ENCODE results near the gene OR13J1.

Gene OR13J1

DNA sequence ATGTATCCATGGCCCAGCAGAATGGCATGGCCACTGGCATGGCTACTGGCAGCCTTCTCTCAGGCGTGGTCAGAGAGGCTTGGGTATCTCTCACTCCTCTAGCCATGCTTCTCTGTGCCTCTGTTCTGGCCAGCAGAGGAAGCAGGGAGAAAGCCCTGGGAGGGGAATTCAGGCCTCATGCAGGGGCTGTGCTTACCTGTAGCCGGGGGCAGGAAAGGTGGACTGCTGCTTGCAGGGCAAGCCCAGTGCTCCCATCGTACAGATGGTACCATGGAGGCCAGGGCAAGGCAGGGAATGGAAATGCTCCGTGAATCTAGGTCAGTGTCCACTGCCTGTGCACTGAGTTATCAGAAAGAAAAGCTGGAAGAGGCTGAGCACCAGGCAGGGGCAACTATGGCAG is 2.7 kb downstream of the OR13J1 start:
- H3K4me1 ChIP-seq (ENCODE audit: control insufficient read depth, low read depth, low read length) = peaks cover 11% of the 10 kb centered on the region
- no peaks in the 10 kb centered on the region for H3K27me3 ChIP-seq (ENCODE audit: control insufficient read depth, insufficient read depth, low read length)
- H3K9me3 ChIP-seq (ENCODE audit: control insufficient read depth, low read depth, low read length) = no peaks in the 10 kb centered on the region
- H3K4me3 ChIP-seq (ENCODE audit: low read length) = no peak overlapping the region
- no peak overlapping the region for H3K27ac ChIP-seq (ENCODE audit: low read length)
- no peak overlapping the region for H3K9ac ChIP-seq (ENCODE audit: low read length)
- H3K36me3 ChIP-seq (ENCODE audit: control insufficient read depth, low read depth, low read length) = no peaks in the 10 kb centered on the region

DNA sequence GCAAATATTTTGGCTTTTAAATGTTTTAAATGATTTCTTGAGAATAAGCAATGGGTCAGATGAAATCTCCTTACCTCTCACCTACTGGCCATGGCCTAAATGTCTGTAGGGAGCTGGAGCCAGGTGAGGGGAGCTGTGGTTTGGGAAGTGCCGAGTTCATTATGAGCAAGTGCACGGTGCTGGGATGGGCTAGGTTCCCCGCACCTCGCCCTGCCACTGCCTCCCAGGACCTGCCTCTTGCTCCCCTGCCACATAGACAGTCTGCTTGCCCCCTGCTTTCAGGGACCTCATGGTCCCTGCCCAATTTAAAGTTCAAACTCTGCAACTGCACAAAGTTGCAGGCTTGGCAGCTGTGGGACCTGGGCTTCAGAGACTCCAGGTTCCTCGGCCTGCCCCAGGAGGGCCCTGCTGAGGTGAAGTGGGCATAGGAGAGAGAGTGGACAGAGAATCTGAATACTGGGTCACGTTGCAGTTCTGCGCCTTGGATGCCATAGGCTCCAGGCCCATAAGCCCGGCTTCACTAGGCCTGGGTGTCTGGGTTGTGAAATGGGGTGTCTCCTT is 5.4 kb downstream of the OR13J1 start:
- Histone ChIP-seq H3K4me1 (ENCODE audit: control insufficient read depth, low read depth, low read length) (peaks cover 11% of the 10 kb centered on the region), H3K4me3 (ENCODE audit: low read length) (no peak overlapping the region), H3K27me3 (ENCODE audit: control insufficient read depth, insufficient read depth, low read length) (no peaks in the 10 kb centered on the region)

GRCh38 chr9:35863583-35863982 is 6.6 kb downstream of the OR13J1 start:
- Histone ChIP-seq H3K9ac (ENCODE audit: low read length) (no peak overlapping the region), H3K27me3 (ENCODE audit: control insufficient read depth, insufficient read depth, low read length) (no peaks in the 10 kb centered on the region)

More for the DNA sequence above, 5.4 kb downstream of the OR13J1 start:
- Histone ChIP-seq H3K9ac (ENCODE audit: low read length) (no peak overlapping the region), H3K36me3 (ENCODE audit: control insufficient read depth, low read depth, low read length) (no peaks in the 10 kb centered on the region), H3K9me3 (ENCODE audit: control insufficient read depth, low read depth, low read length) (no peaks in the 10 kb centered on the region), H3K27ac (ENCODE audit: low read length) (no peak overlapping the region)

DNA sequence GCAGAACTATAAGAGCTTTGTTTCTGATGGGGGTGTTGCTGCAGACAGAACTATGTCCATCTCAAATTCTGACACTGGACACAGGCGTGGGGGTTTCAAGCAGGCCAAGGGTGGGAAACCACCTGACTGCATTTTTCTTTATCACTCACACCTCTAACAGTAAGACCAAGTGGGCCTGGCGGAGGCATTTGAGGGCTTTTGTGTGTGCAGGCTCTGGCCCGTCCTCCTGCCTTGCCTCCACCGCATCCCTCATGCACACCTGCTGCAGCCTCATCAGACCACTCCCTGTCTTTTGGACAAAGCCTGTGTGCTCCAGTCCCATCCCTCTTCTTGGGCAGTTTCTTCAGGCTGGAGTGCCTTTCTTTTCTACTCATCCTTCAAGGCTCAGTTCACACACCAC is 7.9 kb downstream of the OR13J1 start:
- no peak overlapping the region for H3K27ac ChIP-seq (ENCODE audit: low read length)
- H3K9me3 ChIP-seq (ENCODE audit: control insufficient read depth, low read depth, low read length) = no peaks in the 10 kb centered on the region
- H3K27me3 ChIP-seq (ENCODE audit: control insufficient read depth, insufficient read depth, low read length) = no peaks in the 10 kb centered on the region
- no peak overlapping the region for H3K9ac ChIP-seq (ENCODE audit: low read length)
- no peaks in the 10 kb centered on the region for H3K36me3 ChIP-seq (ENCODE audit: control insufficient read depth, low read depth, low read length)
- no peaks in the 10 kb centered on the region for H3K4me1 ChIP-seq (ENCODE audit: control insufficient read depth, low read depth, low read length)
- H3K4me3 ChIP-seq (ENCODE audit: low read length) = no peak overlapping the region

More at GRCh38 chr9:35863583-35863982, 6.6 kb downstream of the OR13J1 start:
- Histone ChIP-seq H3K4me3 (ENCODE audit: low read length) (no peak overlapping the region), H3K27ac (ENCODE audit: low read length) (no peak overlapping the region), H3K4me1 (ENCODE audit: control insufficient read depth, low read depth, low read length) (peaks cover 3% of the 10 kb centered on the region), H3K36me3 (ENCODE audit: control insufficient read depth, low read depth, low read length) (no peaks in the 10 kb centered on the region), H3K9me3 (ENCODE audit: control insufficient read depth, low read depth, low read length) (no peaks in the 10 kb centered on the region)

- Histone ChIP-seq H3K27ac (ENCODE audit: low read length) (no peak overlapping the region), H3K4me3 (ENCODE audit: low read length) (no peak overlapping the region), H3K27me3 (ENCODE audit: control insufficient read depth, insufficient read depth, low read length) (no peaks in the 10 kb centered on the region), H3K9me3 (ENCODE audit: control insufficient read depth, low read depth, low read length) (no peaks in the 10 kb centered on the region), H3K9ac (ENCODE audit: low read length) (no peak overlapping the region), H3K36me3 (ENCODE audit: control insufficient read depth, low read depth, low read length) (no peaks in the 10 kb centered on the region), H3K4me1 (ENCODE audit: control insufficient read depth, low read depth, low read length) (no peaks in the 10 kb centered on the region)
Observed at GRCh38 chr9:35861161-35861897, 8.9 kb downstream of the OR13J1 start.

GRCh38 chr9:35859990-35860339 is 10.2 kb downstream of the OR13J1 start:
- Histone ChIP-seq H3K36me3 (ENCODE audit: control insufficient read depth, low read depth, low read length) (no peaks in the 10 kb centered on the region), H3K9me3 (ENCODE audit: control insufficient read depth, low read depth, low read length) (no peaks in the 10 kb centered on the region), H3K4me3 (ENCODE audit: low read length) (no peak overlapping the region), H3K27me3 (ENCODE audit: control insufficient read depth, insufficient read depth, low read length) (no peaks in the 10 kb centered on the region), H3K27ac (ENCODE audit: low read length) (no peak overlapping the region), H3K4me1 (ENCODE audit: control insufficient read depth, low read depth, low read length) (no peaks in the 10 kb centered on the region), H3K9ac (ENCODE audit: low read length) (no peak overlapping the region)

DNA sequence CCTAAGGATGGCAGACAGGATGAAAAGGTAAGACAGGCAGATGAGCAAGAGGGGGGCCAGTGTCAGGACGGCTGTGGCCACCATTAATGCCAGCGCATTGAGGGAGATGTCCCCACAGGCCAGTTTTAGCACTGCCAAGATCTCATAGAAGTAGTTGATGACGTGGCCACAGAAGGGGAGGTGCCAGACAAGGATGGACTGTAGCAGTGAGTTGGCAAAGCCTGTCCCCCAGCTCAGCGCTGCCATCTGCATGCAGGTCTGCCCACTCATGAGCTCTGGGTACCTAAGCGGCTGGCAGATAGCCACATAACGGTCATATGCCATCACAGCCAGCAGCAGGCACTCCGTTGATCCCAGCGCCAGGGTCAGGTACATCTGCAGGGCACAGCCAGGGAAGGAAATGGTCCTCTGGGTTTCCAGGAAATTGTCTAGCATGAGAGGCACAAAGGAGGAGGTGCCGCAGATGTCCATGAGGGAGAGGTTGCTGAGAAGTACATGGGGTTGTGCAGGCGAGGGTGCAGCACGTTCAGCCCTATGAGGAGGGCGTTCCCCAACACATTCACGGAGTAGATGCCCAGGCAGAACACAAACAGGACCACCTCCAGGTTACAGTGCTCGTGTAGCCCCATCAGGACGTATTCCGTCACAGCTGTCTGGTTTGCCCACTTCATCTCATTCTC is 10.8 kb downstream of the OR13J1 start:
- no peak overlapping the region for H3K27ac ChIP-seq (ENCODE audit: low read length)
- H3K9me3 ChIP-seq (ENCODE audit: control insufficient read depth, low read depth, low read length) = no peaks in the 10 kb centered on the region
- H3K4me1 ChIP-seq (ENCODE audit: control insufficient read depth, low read depth, low read length) = no peaks in the 10 kb centered on the region
- no peaks in the 10 kb centered on the region for H3K27me3 ChIP-seq (ENCODE audit: control insufficient read depth, insufficient read depth, low read length)
- H3K4me3 ChIP-seq (ENCODE audit: low read length) = no peak overlapping the region
- H3K36me3 ChIP-seq (ENCODE audit: control insufficient read depth, low read depth, low read length) = no peaks in the 10 kb centered on the region
- no peak overlapping the region for H3K9ac ChIP-seq (ENCODE audit: low read length)

- Histone ChIP-seq H3K9me3 (ENCODE audit: control insufficient read depth, low read depth, low read length) (no peaks in the 10 kb centered on the region), H3K9ac (ENCODE audit: low read length) (no peak overlapping the region), H3K27ac (ENCODE audit: low read length) (no peak overlapping the region), H3K36me3 (ENCODE audit: control insufficient read depth, low read depth, low read length) (no peaks in the 10 kb centered on the region), H3K27me3 (ENCODE audit: control insufficient read depth, insufficient read depth, low read length) (no peaks in the 10 kb centered on the region), H3K4me3 (ENCODE audit: low read length) (no peak overlapping the region), H3K4me1 (ENCODE audit: control insufficient read depth, low read depth, low read length) (no peaks in the 10 kb centered on the region)
Observed at GRCh38 chr9:35858458-35858857, 11.7 kb downstream of the OR13J1 start.

DNA sequence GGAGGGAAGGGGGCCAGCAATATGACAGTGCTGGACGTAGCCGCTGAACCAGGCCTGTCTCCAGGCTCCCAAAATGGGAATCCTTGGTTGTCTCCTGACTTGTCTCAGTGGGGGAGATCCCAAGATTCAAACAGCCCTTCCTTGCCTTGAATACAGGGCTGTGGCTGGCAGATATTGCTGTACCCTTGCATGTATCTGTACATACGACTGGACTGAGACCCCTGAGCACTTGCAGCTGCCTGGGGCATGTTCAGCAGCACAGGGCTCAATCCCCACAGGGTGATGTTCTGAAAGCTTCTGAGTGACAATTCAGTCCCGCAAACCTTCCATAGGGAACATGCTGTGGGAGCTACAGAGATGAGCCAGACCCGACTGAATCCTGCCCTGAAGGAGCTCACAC is 13.3 kb downstream of the OR13J1 start:
- no peaks in the 10 kb centered on the region for H3K4me1 ChIP-seq (ENCODE audit: control insufficient read depth, low read depth, low read length)
- H3K36me3 ChIP-seq (ENCODE audit: control insufficient read depth, low read depth, low read length) = no peaks in the 10 kb centered on the region
- H3K4me3 ChIP-seq (ENCODE audit: low read length) = no peak overlapping the region
- no peaks in the 10 kb centered on the region for H3K9me3 ChIP-seq (ENCODE audit: control insufficient read depth, low read depth, low read length)
- no peaks in the 10 kb centered on the region for H3K27me3 ChIP-seq (ENCODE audit: control insufficient read depth, insufficient read depth, low read length)
- no peak overlapping the region for H3K27ac ChIP-seq (ENCODE audit: low read length)
- H3K9ac ChIP-seq (ENCODE audit: low read length) = no peak overlapping the region

DNA sequence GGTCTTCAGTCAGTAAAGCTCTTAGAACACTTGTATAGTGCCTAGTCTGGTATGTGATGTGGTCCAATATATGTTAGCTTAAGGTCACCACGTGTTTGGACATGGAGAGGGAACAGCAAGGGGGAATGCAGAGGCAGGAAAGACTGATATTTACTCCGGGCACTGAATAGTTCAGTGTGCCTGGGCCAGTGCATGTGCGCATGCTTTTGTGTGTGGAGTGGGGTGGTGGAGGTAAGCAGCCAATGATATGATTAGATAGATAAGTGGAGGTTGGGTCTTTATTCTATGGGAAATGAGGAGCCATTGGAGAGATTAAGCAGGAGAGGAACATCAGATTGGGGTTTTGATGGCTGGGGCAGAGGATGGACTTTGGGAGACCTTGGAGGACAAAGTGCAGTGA is 14.0 kb downstream of the OR13J1 start:
- Histone ChIP-seq H3K4me3 (ENCODE audit: low read length) (no peak overlapping the region), H3K9ac (ENCODE audit: low read length) (no peak overlapping the region), H3K36me3 (ENCODE audit: control insufficient read depth, low read depth, low read length) (no peaks in the 10 kb centered on the region), H3K4me1 (ENCODE audit: control insufficient read depth, low read depth, low read length) (no peaks in the 10 kb centered on the region), H3K27ac (ENCODE audit: low read length) (no peak overlapping the region), H3K9me3 (ENCODE audit: control insufficient read depth, low read depth, low read length) (no peaks in the 10 kb centered on the region), H3K27me3 (ENCODE audit: control insufficient read depth, insufficient read depth, low read length) (no peaks in the 10 kb centered on the region)

DNA sequence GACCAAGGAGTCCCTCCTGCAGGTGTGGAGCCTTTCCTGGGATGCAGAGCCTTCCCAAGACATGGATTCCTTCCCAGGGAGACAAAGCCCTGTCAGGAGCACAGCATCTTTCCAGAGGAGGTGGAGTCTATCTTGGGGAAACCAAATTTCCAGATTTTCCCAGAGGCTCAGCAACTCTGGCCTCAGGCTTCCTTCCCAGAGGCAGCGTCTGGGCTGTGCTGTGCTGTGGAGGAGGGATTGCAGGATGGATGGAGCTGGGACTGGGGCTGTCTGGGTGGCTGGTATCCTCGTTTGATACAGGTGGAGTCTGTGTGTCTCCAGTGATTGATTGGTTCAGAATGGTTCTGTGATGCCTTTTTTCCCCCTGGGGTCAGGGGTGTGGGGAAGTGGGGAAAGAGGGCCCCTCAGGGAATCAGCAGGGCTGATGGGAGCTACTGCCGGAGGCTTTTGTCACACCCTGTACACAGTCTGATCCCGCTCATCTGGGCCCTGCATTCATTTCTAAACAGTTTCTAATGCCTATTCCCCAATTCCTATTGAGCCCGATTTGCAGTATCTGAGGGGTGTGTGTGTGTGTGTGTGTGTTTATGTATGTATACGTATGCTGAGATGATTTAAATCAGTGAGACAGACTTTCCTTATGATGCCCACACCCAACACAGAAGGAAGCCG is 16.0 kb downstream of the OR13J1 start:
- no peaks in the 10 kb centered on the region for H3K27me3 ChIP-seq (ENCODE audit: control insufficient read depth, insufficient read depth, low read length)
- no peak overlapping the region for H3K4me3 ChIP-seq (ENCODE audit: low read length)
- no peak overlapping the region for H3K9ac ChIP-seq (ENCODE audit: low read length)
- H3K9me3 ChIP-seq (ENCODE audit: control insufficient read depth, low read depth, low read length) = no peaks in the 10 kb centered on the region
- no peak overlapping the region for H3K27ac ChIP-seq (ENCODE audit: low read length)
- no peaks in the 10 kb centered on the region for H3K36me3 ChIP-seq (ENCODE audit: control insufficient read depth, low read depth, low read length)
- H3K4me1 ChIP-seq (ENCODE audit: control insufficient read depth, low read depth, low read length) = no peaks in the 10 kb centered on the region

Measured in iPS-18a (cell line).